Activated naive CD4-positive, alpha-beta T cell treated with anti-CD3 and anti-CD28 coated beads, Interleukin-2, amount 50 U/mL, for 72 hours (primary cell): ENCODE results near the gene TM7SF3. TPM values are rescaled to one million over a fixed set of nuclear protein-coding genes. Genes with fewer than 3 reads are reported as not detected.
A peak's percentile ranks its signal among the peaks of the same experiment; 100 is the strongest.
"Not testable (repeated sequence)": the region's sequence is repeated elsewhere in the genome, so short reads cannot be mapped to it uniquely, and the experiment has no call there.

Experiments used
- ATAC-seq, 2 donors: fragments of 150-1000 bp; cut with Tn5 transposase; 2 replicates each; pipeline ENCODE4 v1.10.0; 2021; ENCODE audit warnings: mild to moderate bottlenecking in 2 of 2, moderate library complexity in 2 of 2
- DNase-seq, 2 donors: peaks; one replicate each; pipeline ENCODE4 v3.0.0; 2021 to 2022; ENCODE audit warnings: low spot score in 2 of 2
- H3K27ac Mint-ChIP-seq, 2 donors: one replicate each; pipeline ENCODE4 v1.8.0; 2022; ENCODE audit warnings: mild to moderate bottlenecking in 2 of 2, mixed read lengths in 2 of 2
- H3K36me3 Mint-ChIP-seq, 2 donors: one replicate each; pipeline ENCODE4 v1.8.0; 2022; ENCODE audit warnings: mixed read lengths in 2 of 2
- H3K9me3 Mint-ChIP-seq, 2 donors: one replicate each; pipeline ENCODE4 v1.8.0; 2022; ENCODE audit warnings: mixed read lengths in 2 of 2
- total RNA-seq, 2 donors: library from RNA; stranded (reverse); gene quantifications; one replicate each; pipeline ENCODE4 v1.2.3, GENCODE V29; 2022

Gene TM7SF3
- total RNA-seq, 2 donors from 2014 or later = 28.8 to 62.5 TPM

- not testable (repeated sequence) for ATAC-seq, H3K9me3 Mint-ChIP-seq, DNase-seq, H3K27ac Mint-ChIP-seq
- H3K36me3 Mint-ChIP-seq = peaks cover 0 to 24% of the 10 kb centered on the region in 2 donors
Observed at GRCh38 chr12:26961391-26961790, 52.8 kb downstream of the TM7SF3 start.

GRCh38 chr12:26954027-26954426 is 60.2 kb downstream of the TM7SF3 start:
- Mint-ChIP-seq H3K27ac (no peak overlapping the region), H3K36me3 (peaks cover 0 to 28% of the 10 kb centered on the region in 2 donors), H3K9me3 (no peaks in the 10 kb centered on the region)
- ATAC-seq (no peak), DNase-seq (no peak)

- DNase-seq (no peak), ATAC-seq (peak in 1 of 2 donors; percentile 50)
- peaks cover 0 to 31% of the 10 kb centered on the region in 2 donors for H3K36me3 Mint-ChIP-seq
- H3K27ac Mint-ChIP-seq = no peak overlapping the region
- H3K9me3 Mint-ChIP-seq = peaks cover 1 to 2% of the 10 kb centered on the region in 2 donors
Observed at GRCh38 chr12:26953447-26953846, 60.7 kb downstream of the TM7SF3 start.

- DNase-seq = no peak
- H3K36me3 Mint-ChIP-seq = peaks cover 4 to 60% of the 10 kb centered on the region in 2 donors
- peaks cover 7 to 11% of the 10 kb centered on the region in 2 donors for H3K9me3 Mint-ChIP-seq
- ATAC-seq = peak in 1 of 2 donors; percentile 33
- no peak overlapping the region for H3K27ac Mint-ChIP-seq
Observed at GRCh38 chr12:26948309-26948708, 65.9 kb downstream of the TM7SF3 start.

- Mint-ChIP-seq H3K27ac (peak overlapping the region; percentile 92 to 95), H3K9me3 (no peaks in the 10 kb centered on the region), H3K36me3 (peaks cover 12 to 32% of the 10 kb centered on the region in 2 donors)
- DNase-seq (no peak), ATAC-seq (no peak)
Observed at GRCh38 chr12:26941215-26941594, 73.0 kb downstream of the TM7SF3 start.

- DNase-seq (peak in 1 of 2 donors; percentile 17), ATAC-seq (no peak)
- peaks cover 12 to 28% of the 10 kb centered on the region in 2 donors for H3K36me3 Mint-ChIP-seq
- H3K9me3 Mint-ChIP-seq = no peaks in the 10 kb centered on the region
- H3K27ac Mint-ChIP-seq = peak overlapping the region; percentile 92 to 95
Observed at GRCh38 chr12:26940516-26941214, 73.5 kb downstream of the TM7SF3 start.

GRCh38 chr12:26939953-26940352 is 74.2 kb downstream of the TM7SF3 start:
- no peak for ATAC-seq
- no peak for DNase-seq
- Mint-ChIP-seq H3K27ac (peak overlapping the region; percentile 89 to 92), H3K36me3 (peaks cover 12 to 29% of the 10 kb centered on the region in 2 donors), H3K9me3 (no peaks in the 10 kb centered on the region)

- Mint-ChIP-seq H3K9me3 (no peaks in the 10 kb centered on the region), H3K36me3 (peaks cover 12 to 33% of the 10 kb centered on the region in 2 donors), H3K27ac (peak overlapping the region; percentile 90 to 97)
- no peak for ATAC-seq
- DNase-seq = no peak
Observed at GRCh38 chr12:26939192-26939832, 74.9 kb downstream of the TM7SF3 start.

- H3K27ac Mint-ChIP-seq = peak overlapping the region; percentile 90 to 97
- peaks cover 12 to 31% of the 10 kb centered on the region in 2 donors for H3K36me3 Mint-ChIP-seq
- H3K9me3 Mint-ChIP-seq = no peaks in the 10 kb centered on the region
- ATAC-seq (peak; percentile 1 to 8), DNase-seq (peak in 1 of 2 donors; percentile 28)
Observed at GRCh38 chr12:26938701-26939062, 75.5 kb downstream of the TM7SF3 start.

- peaks cover 16 to 31% of the 10 kb centered on the region in 2 donors for H3K36me3 Mint-ChIP-seq
- peak within 1 kb of the TSS; percentile 90 to 97 for H3K27ac Mint-ChIP-seq
- ATAC-seq (peak; percentile 94 to 95), DNase-seq (peak; percentile 98)
- no peaks in the 10 kb centered on the region for H3K9me3 Mint-ChIP-seq
Observed at GRCh38 chr12:26937863-26938700, 76.1 kb downstream of the TM7SF3 start, which contains the start of the genes FGFR1OP2 and INTS13. FGFR1OP2 (plus strand) TSS chr12:26938470; CDS start chr12:26954159, 15,689 bp downstream. INTS13 (minus strand) TSS chr12:26937981; CDS start chr12:26936803, 1,178 bp downstream.

GRCh38 chr12:26937443-26937862 is 76.7 kb downstream of the TM7SF3 start:
- peak overlapping the region; percentile 90 to 97 for H3K27ac Mint-ChIP-seq
- ATAC-seq = no peak

GRCh38 chr12:26936559-26937442 is 77.4 kb downstream of the TM7SF3 start:
- DNase-seq (no peak), ATAC-seq (no peak)
- Mint-ChIP-seq H3K9me3 (no peaks in the 10 kb centered on the region), H3K36me3 (peaks cover 22 to 44% of the 10 kb centered on the region in 2 donors), H3K27ac (peak overlapping the region; percentile 90 to 97)

More at GRCh38 chr12:26937443-26937862, 76.7 kb downstream of the TM7SF3 start:
- Mint-ChIP-seq H3K9me3 (no peaks in the 10 kb centered on the region), H3K36me3 (peaks cover 22 to 37% of the 10 kb centered on the region in 2 donors)
- DNase-seq = no peak

- no peak for ATAC-seq
- Mint-ChIP-seq H3K27ac (peak overlapping the region in 1 of 2 donors; percentile 90), H3K36me3 (peaks cover 22 to 46% of the 10 kb centered on the region in 2 donors)
Observed at GRCh38 chr12:26935636-26936378, 78.4 kb downstream of the TM7SF3 start.

GRCh38 chr12:26929590-26929989 is 84.6 kb downstream of the TM7SF3 start:
- Mint-ChIP-seq H3K9me3 (no peaks in the 10 kb centered on the region), H3K36me3 (peaks cover 16 to 36% of the 10 kb centered on the region in 2 donors), H3K27ac (peak overlapping the region in 1 of 2 donors; percentile 59)
- ATAC-seq = no peak
- DNase-seq = no peak

More at GRCh38 chr12:26935636-26936378, 78.4 kb downstream of the TM7SF3 start:
- peak in 1 of 2 donors; percentile 14 for DNase-seq
- no peaks in the 10 kb centered on the region for H3K9me3 Mint-ChIP-seq

- DNase-seq (no peak), ATAC-seq (no peak)
- H3K36me3 Mint-ChIP-seq = peaks cover 16 to 31% of the 10 kb centered on the region in 2 donors
- H3K27ac Mint-ChIP-seq = peak overlapping the region in 1 of 2 donors; percentile 46
- no peaks in the 10 kb centered on the region for H3K9me3 Mint-ChIP-seq
Observed at GRCh38 chr12:26928661-26929060, 85.5 kb downstream of the TM7SF3 start.
